ENCODE data around the gene ACSM3.

The ACSM3 gene

DNA sequence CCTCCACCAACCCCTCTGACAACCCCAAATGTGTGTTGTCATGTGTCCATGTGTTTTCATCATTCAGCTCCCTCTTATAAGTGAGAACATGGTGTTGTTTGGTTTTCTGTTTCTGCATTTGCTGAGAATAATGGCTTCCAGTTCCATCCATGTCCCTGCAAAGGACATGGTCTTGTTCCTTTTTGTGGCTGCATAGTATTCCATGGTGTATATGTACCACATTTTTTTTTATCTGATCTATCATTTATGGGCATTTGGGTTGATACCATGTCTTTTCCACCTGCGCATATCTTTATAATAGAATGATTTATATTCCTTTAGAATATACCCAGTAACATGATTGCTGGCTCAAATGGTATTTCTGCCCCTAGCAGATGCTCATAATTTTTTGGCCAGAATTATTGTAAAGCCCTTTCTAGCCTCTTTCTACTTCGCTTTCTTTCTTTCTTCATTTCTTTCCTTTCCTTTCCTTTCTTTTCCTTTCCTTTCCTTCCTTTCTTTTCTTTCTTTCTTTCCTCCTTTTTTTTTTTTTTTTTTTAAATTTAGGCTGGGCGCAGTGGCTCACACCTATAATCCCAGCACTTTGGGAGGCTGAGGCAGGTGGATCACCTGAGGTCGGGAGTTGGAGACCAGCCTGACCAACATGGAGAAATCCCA is 55.2 kb downstream of the ACSM3 start:
- TF ChIP-seq CTCF (IDR thresholded peaks at IDR 0.05; ENCODE audit: insufficient read depth, low read length, missing control alignments): no peak
- no peak for DNase-seq (ENCODE audit: low read depth, low spot score)
- POLR2A ChIA-PET: no interaction called here
- CTCF ChIA-PET: interaction anchor here (2.0 kb wide), 1 partner anchor 12 kb away, joined by 7 read pairs; the partner anchor contains the start of genes ERI2 and REXO5
- H3K4me3 ChIP-seq (ENCODE audit: low read depth, low read length): no peak overlapping the region

- CTCF ChIA-PET: interaction anchor here (1.2 to 2.1 kb wide), 2 partner anchors 16 to 27 kb away, joined by 3 to 8 read pairs; partner anchors contain the start of genes ERI2 and REXO5
- POLR2A ChIA-PET: no interaction called here
- no peak overlapping the region for H3K4me3 ChIP-seq (ENCODE audit: low read depth, low read length)
- no peak for TF ChIP-seq CTCF (IDR thresholded peaks at IDR 0.05; ENCODE audit: insufficient read depth, low read length, missing control alignments)
- no peak for DNase-seq (ENCODE audit: low read depth, low spot score)
Observed at GRCh38 chr16:20821682-20822081, 57.9 kb downstream of the ACSM3 start.

DNA sequence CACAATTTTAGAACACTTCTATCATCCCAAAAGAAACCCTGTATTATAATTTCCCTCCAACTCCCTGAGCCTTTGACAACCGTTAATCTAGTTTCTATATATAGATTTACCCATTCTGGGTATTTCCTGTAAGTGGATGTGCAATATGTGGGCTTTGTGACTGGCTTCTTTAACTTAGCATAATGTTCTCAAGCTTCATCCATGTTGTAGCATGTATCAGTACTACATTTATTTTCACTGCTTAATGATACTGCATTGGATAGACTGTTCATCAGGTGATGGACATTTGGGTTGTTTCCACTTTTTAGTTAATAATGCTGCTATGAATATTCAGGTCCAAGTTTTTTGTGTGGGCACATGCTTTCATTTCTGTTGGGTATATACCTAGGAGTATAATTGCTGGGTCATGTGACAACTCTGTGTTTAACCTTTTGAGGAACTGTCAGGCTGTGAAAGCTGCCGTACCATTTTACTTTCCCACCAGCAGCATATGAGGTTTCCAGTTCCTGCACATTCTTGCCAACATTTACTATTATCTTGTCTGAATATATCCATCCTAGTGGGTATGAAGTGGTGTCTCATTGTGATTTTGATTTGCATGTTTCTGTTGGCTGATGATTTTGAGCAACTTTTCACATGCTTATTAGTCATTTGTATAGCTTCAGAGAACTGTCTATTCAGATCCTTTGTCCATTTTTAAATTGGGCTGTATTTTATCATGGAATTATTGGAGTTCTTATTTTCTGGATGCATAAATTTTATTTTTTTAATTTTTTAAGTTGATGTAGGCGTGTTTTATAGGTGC is 58.9 kb downstream of the ACSM3 start:
- ChIA-PET CTCF (interaction anchor here (2.1 kb wide), 1 partner anchor 26 kb away, joined by 8 read pairs; no protein-coding TSS in a partner anchor), POLR2A (no interaction called here)
- DNase-seq (ENCODE audit: low read depth, low spot score): no peak
- TF ChIP-seq CTCF (IDR thresholded peaks at IDR 0.05; ENCODE audit: insufficient read depth, low read length, missing control alignments): no peak
- no peak overlapping the region for H3K4me3 ChIP-seq (ENCODE audit: low read depth, low read length)

DNA sequence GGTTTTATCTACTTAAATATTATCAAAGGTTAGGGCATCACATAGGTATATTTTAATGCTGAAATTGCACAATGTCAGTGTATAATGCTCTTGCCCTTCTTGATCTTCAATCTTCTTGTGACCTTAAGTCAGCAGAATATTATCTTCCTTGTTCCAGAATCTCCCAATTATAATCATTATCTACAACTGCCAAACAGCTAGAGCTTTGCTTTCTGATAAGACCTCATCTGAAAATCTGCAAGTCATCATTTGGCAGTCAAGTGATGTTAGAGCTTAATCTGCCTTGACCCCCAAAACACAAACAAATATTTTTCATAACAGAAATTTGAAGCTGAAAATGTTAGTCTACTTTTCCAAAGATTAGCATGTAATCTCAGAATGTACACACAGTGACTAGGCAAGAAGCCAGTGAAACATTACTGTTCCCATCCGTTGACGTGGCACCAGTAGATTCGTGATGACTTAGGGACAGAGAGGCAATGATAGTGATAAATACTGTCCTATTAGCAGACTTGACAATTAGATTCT is 62.3 kb downstream of the ACSM3 start:
- ChIA-PET POLR2A (interaction anchor here (0.6 kb wide), 1 partner anchor 1148 kb away, joined by 3 read pairs; no protein-coding TSS in a partner anchor), CTCF (interaction anchor here (1.3 kb wide), 1 partner anchor 8 kb away, joined by 3 read pairs; no protein-coding TSS in a partner anchor)
- no peak overlapping the region for H3K4me3 ChIP-seq (ENCODE audit: low read depth, low read length)
- no peak for DNase-seq (ENCODE audit: low read depth, low spot score)
- TF ChIP-seq CTCF (IDR thresholded peaks at IDR 0.05; ENCODE audit: insufficient read depth, low read length, missing control alignments): no peak

DNA sequence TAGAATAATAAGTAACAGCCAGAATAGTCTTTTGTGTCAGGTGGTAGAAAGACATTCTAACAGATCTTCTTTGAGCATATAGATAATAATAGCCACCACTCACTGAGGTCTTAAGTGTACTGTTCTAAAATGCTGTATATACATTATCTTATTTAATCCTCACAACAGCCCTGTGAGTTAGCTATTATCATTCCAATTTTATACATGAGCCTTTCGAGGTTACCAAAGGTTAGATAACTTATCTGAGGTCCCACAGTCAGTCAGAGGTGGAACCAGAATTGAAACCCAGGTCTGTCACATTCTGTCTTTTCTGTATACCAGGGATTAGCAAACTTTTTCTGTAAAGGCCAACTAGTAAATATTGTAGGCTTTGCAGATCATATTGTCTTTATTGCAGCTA is 65.7 kb downstream of the ACSM3 start:
- no peak for DNase-seq (ENCODE audit: low read depth, low spot score)
- no peak for TF ChIP-seq CTCF (IDR thresholded peaks at IDR 0.05; ENCODE audit: insufficient read depth, low read length, missing control alignments)
- CTCF ChIA-PET: no interaction called here
- no peak overlapping the region for H3K4me3 ChIP-seq (ENCODE audit: low read depth, low read length)
- POLR2A ChIA-PET: no interaction called here

- no peak overlapping the region for H3K4me3 ChIP-seq (ENCODE audit: low read depth, low read length)
- no peak for TF ChIP-seq CTCF (IDR thresholded peaks at IDR 0.05; ENCODE audit: insufficient read depth, low read length, missing control alignments)
- ChIA-PET POLR2A (no interaction called here), CTCF (interaction anchor here (1.3 kb wide), 1 partner anchor 20 kb away, joined by 4 read pairs; no protein-coding TSS in a partner anchor)
- DNase-seq (ENCODE audit: low read depth, low spot score): no peak
Observed at GRCh38 chr16:20830372-20830771, 66.6 kb downstream of the ACSM3 start.
